CD4-positive, alpha-beta T cell treated with Interleukin-21 for 1 hour (primary cell): ENCODE measurements around the gene RPS17.
"Not testable (repeated sequence)": the region's sequence is repeated elsewhere in the genome, so short reads cannot be mapped to it uniquely, and the experiment has no call there.

Experiments used
- DNase-seq: peaks from one replicate; pipeline ENCODE4 v3.0.0-alpha.2; 2020

Gene RPS17

DNA sequence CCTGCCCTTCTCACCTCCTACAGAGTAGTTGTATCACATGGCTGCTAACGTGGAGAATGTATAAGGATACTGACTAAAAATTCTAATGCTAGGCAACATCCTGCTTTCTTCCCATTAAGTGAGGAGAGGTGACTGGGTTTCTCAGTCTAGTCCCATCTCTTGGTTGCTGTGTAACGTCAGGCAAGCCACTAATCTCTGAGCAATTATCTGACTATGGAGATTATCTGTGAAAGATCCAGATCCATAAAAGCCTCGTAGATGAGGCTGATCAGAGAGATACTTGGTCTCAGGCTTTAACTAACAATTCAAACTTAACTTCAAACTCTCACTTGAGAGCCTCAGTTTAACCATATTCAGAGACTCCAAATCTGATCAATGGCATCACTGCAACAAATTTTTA, 4.7 kb upstream of the RPS17 start:
- no peak for DNase-seq

DNA sequence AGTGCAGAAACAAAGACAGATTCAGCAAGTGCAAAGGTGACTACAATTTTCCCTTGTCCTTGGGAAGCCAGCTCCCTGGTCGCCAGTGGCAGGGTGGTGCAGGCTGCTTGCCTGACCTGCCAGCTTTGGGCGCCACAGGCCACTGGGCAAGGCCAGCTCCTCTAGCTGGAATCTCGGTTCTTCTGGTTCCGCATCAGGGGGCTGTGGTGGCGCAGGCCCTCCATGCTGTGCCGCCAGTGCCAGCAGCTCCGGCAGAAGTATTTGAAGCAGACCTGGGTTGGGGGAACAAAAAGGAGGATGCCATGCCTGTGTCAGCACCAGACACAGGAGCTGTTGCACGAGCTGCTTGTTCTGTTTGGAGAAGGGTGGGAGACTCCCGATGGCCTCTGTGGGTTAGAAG, 4.2 kb upstream of the RPS17 start:
- no peak for DNase-seq

DNA sequence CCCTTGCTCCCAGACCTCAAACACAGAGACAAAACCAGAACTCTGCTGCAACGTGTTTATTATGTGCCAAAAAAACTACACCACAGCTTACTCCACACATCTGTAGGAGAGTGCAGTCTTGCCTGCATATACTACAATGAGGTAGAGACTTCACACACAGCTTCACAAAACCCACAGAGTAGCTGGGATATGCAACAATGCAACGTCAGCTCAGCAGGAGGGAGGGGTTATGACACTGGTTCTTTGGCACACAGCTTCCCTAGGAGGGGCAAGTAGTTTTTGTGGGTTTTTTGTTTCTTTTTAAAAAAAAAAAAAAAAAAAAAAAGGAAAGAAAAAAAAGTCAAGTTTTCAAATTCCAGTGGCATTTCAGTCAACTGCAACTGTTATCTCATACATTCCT, 2.9 kb upstream of the RPS17 start:
- no peak for DNase-seq

DNA sequence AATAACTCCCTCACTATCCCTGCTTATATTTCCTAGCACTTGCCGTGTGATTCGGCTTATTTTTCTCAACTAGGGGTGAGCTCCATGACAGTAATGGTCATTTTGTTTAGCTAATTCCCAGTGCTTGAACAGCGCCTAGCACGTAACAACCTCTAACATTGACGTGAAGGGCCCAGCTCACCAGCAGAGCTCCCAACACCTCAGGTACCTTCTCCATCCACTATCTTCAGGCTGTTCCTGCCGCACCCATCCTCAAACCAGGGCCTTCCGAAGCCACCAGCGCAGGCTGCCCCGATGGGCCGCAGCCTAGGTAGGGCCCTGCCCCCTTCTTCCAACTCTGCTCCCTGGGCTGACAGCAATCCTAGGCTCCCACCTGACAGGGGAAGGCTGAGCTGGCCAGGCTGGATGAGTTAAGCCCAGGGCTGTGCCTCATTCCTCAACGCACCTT, 751 bp upstream of the RPS17 start:
- no peak for DNase-seq

DNA sequence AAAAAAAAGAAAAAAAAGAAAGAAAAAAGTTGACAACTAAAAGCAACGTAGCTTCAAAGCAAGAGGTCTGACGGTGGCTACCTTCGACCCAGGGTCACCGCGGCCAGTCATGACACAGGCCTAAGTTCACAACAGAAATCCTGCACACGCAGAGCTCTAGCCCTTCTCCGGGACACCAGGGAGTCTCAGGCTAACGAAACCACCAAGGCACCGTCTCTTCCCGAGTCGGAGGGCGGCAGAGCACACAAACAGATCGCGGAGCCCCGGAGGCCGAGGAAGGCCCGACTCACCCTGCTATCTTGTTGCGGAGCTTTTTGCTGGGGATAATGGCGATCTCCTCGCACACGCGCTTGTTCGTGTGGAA, 584 bp downstream of the RPS17 start:
- DNase-seq = no peak

DNA sequence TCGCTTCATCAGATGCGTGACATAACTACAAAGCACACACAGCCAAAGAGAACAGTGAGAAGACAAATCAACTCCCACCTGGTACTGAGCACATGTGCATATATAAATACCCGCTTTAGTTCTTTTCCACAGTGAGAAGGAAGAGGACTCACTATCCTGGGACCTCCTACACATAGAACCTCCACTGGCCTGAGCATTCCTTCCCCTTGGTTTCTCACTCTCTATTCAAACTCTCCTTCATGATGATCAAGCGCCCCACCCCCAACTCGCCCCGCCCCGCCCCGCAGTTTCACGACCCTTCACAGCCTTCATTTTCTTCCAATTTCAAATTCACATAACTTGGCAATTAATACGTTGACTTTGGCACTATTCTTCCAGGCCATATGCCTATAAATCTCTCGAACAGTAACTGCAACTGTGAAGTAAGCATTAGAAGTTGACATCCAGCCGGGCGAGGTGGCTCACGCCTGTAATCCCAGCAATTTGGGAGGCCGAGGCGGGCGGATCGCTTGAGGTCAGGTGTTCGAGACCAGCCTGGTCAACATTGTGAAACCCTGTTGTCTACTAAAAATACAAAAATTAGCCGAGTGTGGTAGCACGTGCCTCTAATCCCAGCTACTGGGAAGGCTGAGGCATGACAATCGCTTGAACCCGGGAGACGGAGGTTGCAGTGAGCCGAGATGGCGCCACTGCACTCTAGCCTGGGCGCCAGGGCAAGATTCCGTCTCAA, 1.1 kb downstream of the RPS17 start:
- no peak for DNase-seq

DNA sequence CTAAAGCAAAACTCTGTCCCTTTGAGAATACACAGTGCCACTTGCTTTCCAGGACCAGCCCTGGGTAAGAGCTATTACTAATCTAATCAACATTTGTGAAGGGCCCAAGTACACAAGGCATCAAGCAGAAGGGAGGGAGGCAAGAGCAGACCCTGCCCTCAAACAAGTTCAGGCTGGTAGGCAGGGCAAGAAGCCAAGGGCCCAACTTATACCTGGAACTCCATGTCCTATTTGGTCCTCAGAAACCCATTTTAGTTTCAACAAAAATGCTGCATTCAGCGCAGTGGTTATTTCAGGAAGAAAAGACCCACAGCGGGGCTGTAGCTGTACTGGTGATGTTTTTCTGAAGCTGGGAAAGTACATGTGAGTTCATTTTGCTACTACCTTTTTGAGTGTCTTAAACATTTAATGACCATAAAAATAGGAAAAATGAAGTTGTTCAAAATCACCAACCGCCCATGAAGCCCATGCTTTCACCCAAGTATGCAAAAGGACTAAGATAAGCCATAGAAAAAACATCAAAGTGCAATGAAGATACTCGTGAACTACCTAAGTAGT, 2.8 kb downstream of the RPS17 start:
- DNase-seq = no peak

DNA sequence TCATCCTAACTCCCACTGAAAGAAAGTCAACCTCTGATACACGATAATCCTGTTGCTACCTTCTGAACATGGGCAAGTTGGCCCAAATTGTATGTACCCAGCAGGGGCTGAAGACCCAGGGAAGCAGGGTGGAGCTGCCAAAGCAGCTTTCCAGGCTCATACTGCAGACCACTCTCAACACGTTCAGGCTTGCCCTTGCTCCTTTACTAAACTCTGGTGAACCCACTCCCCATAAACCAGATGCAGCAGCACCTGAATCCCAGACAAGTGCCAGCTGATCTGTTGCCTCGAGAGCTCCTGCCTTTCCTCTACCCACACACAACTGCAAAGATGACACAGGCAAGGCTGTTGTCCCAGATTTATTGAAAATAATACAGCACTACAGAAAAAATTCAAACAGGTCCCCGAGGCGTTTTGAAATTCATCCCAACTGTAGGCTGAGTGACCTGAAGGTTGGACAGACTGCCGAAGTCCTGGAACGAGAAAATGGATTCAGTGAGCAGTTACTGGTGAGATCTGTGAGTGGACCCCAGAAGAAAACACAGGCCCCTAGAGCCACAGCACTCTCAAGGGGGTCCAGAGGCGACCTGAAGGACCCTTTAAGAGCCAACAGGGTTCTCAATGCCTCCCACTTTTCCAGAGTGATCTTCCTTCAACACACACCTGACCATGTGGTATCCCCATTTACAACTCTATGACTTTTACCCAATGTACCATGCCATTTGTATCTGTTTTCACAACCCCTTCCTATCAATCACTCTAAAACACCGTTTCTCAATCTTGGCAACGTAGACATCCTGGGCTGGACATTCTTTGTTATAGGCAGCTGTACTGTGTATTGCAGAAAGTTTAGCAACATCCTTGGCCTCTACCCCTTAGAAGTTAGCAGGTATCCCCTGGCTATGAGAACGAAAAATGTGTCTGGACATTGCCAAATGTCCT, 3.6 kb downstream of the RPS17 start:
- DNase-seq = no peak

DNA sequence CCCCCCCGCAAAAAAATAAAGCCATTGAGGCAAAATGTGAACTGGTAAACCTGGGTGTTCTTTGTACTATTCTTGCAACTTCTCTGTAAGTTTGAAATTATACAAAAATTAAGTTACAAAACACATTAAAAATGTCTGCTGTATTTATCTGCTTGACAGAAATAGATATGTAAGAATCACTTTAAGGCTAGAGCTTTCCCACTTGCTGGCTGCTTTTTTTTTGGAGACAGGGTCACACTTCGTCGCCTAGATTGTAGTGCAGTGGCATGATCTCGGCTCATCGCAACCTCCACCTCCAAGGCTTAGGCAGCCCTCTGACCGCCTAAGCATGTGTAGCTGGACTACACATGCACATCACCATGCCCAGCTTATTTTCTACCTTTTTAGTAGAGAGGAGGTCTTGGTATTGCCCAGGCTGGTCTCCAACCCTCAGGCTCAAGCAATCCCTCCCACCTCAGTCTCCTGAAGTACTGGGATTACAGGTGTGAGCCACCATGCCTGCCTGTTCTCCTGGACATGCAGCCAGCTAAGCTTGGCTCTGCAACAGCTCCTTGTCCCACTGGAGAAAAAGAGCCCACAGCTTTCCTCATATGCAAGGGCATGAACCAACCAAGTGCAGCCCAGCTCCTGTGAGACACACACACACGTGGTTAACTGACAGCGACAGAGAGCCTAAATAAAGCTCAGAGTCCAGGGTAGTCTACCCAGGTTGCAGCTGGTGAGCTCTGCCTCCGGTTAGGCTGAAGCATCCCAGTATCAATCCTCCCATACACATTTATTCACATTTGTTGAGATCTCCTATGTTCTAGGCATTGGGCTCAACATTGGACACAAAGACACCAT, 4.5 kb downstream of the RPS17 start:
- no peak for DNase-seq

DNA sequence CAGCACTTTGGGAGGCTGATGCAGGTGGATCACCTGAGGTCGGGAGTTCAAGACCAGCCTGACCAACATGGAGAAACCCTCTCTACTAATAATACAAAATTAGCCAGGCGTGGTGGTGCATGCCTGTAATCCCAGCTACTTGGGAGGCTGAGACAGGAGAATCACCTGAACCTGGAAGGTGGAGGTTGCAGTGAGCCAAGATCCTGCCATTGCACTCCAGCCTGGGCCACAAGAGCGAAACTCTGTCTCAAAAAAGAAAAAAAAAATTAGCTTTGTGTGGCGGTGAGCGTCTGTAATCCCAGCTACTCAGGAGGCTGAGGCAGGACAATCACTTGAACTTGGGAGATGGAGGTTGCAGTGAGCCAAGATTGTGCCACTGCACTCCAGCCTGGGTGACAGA, 5.1 kb downstream of the RPS17 start:
- DNase-seq = not testable (repeated sequence)

DNA sequence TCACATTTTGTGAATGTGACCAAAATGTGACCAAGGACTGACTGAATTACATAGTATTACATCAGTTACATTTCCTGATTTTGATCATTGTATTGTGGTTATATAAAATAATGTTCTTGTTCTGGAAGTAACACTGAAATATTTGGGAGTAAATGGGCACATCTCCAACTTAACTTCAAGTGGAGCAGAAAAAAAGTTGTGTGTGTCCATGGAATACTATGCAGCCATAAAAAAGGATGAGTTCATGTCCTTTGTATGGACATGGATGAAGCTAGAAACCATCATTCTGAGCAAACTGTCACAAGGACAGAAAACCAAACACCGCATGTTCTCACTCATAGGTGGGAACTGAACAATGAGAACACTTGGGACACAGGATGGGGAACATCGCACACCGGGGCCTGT, 5.8 kb downstream of the RPS17 start:
- DNase-seq = not testable (repeated sequence)

DNA sequence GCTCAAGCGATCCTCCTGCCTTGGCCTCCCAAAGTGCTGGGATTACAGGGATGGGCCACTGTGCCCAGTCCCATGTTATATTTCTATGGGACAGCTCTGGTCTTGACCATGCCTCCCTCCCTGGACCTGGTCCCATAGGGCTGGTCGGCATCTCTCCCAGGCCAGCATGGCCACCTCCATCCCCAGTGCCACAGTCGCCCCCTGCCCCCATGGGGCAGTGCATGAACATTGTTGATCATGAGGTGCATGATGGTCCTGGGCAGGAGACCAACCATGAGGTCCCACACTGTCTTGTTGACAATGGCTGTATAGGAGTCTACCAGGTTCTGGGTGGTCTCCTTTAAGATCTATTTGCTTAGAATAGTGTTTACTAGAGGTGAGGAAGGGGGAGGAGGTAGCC, 6.5 kb downstream of the RPS17 start:
- DNase-seq = no peak

DNA sequence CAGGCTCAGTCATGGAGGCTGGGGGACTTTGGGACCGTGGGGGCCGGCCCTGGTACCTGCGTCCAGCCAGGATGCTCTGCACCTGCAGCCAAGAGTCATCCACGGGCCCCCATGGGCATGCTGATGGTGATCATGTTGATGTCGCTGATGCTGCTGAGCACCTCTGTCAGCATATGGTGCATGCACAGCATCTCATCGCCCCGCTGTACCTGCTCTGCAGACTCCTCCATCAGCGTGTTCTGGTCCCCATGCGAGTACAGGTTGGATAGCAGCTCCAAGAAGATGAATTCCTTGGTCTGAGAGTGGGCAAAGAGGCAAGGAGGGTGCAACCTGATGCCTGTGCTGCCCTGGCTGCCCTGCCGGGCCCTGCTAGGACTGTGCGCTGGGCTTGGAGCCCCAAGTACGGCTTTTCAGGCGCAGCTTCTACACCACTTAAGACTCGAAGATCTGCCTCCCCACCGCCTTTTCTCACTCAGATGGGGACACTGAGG, 7.2 kb downstream of the RPS17 start:
- DNase-seq = no peak

DNA sequence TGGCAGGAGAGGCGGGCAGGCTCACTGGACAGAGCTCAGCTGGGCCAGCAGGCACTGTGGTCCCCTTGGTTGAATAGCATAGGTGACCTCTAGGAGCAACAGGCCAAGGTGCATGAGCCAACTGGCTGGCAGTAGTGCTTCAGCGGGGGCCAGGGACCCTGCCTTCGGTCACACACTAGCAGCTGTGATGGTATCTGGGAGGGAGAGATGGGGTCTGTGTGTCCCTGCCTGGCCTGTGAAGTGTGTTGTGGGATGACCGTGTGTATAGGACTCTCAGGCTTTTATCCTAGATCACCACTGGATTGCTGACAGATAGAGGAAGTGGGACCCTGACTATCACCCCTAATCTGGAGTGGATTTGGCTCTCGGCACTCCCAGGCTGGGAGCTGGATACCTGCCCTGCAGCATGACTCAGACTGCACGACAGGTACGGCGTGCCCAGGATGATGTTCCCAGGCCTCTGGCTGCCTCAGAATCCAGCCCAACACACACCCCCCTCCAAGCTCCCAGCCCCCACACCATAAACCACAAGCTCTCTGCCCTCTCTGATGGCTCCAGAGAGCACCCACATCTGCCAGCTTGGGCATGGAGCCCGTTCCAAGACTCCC, 7.8 kb downstream of the RPS17 start:
- no peak for DNase-seq

DNA sequence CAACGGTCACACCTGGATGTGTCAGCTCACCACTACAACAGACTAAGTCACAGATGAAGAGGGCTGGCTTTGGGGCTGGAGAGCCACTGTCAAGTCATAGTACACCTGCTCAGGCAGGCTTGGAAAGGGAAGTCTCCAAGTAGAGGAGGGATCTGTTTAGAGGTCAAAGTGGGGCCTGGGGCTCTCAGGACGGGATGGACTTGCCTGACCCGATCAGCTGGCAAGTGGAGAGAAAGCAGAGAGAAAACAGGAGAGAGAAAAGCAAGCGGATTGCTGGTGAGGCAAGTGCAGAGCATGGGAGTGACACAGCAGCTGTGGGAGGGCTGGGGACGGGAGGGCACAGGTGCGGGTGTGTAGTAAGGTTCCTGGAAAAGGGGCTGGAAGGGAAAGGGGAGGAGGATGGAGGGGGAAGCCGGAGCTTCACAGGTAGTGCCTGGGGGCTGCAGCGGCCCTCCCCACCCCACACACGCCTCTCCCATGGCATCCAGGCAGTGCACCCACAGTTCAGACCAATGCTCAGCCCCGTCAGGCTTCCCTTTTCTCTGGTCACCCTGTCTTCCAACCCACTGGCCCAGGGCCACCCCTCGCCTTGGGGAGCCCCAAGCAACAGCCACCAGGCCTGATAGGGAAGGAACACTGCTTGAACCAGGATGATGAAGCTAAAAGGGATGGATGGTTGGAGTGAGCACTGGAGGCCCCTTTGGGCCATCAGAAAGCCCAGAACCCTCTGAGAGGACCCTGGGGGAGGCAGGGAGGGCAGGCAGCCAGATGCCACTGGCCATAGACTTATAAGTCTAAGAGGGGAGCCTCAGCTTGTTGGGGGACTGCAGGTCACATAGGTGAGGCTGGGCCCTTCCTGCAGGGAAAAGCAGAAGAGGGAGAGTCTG, 8.5 kb downstream of the RPS17 start:
- DNase-seq = no peak

DNA sequence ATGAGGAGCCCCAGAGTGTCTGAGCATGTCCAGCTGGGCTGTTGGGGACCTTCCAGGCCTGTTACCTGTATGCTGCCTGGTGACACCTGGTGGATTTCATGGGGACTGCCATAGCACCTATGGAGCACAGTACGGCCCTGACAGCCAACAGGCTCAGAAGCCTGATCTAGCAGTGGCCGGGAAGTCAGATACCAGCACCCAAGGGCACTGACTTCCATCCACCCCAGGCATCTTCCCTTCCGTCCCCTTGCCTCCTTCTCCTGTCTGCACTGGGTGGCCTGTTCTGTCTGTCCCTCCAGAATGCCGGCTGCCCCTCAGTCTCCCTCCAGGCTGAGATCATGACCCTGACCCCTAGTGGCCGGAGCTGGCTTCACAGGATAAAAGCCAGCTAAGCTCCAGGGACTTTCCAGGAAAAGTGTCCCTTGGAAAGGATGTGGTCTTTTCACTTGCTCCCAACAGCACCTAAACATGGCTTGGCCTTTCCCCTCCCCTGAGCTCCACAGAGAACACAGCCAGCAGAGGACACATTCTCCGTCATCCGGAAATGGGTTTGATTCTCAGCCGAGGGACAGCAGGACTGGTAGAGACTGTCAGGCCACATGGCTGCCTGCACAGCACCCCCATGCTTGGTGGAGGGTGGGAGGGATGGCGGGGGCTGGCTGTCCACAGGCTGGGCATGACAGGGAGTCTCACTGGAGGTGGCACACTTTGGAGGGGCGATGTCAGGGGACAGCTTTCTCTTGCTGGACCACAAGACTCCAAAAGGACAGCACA, 9.5 kb downstream of the RPS17 start:
- DNase-seq = peak; percentile 78

DNA sequence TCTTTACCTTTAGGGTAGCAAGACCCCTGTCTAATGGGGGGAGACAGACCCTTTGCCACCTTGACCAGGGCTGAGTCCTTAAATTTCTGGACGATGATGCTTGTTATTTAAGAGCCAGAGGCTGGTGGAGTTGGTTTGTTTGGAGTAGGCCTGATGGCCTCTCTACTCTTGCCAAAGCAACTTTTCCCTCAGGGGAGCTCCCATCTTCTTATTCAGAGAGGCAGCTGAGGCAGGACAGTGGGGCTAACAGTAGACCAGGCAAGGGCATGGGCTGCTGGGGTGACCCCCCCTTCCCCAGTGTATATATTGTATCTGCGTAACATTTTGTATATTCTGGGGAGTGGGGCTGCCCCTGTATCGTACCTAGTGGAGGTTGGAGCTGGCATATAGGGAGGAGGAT, 10.3 kb downstream of the RPS17 start:
- DNase-seq = no peak

DNA sequence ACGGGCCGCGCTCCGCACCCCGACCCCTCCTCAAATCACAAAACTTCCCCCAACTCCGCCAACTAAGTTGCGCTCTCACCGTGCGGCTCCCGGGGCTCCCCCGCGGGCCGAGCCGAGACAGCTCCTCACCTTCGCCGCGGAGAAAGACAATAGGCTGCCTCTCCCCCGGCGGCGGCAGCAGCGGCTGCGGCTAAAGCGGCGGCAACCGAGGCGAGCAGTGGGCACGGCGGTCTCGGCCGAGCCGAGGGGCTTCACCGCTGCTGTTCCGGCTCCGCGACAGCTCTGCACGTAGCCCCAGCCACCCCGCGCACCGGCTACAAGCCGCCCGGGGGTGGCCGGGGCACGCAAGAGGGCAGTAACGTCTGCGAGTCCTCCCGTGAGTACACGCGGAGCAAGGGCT, 26.7 kb downstream of the RPS17 start:
- not testable (repeated sequence) for DNase-seq

DNA sequence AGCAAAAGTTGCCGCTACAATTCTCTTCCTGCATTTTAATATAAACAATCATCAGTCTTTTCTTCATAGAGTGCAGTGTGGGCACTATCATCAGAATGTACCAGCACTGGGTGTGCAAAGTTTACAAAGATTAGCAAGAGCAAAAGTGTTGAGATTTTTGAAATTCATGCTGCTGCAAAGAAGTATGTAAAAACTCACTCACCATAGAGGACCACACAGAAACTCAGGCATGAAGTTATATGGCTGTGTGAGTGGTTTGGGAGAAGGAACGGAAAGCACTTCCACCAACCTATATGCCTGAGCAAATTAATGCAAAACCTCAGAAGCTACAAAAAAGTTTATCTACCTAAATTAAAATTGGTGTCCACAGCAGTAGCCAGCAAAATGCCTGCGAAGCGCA, 32.6 kb downstream of the RPS17 start:
- not testable (repeated sequence) for DNase-seq

DNA sequence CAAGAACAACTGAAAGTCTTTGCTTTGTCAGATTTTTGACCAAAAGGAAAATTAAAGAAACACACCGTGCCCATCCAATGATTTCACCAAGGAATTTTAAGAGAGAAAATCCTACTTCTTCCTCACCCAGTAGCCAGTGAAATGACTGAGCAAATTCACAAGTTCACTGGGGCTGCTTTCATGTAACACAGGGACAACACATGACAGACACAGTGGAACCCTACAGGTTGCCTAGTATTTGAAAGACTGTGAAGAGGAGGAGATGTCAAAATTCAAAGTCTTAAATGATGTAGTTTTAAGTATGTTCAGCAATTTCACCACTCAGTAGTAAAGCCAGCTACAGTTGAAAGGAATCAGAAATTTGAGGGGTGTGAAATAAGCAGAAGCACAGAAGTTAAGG, 33.2 kb downstream of the RPS17 start:
- DNase-seq = not testable (repeated sequence)
